ENCODE measurements around the gene VCPKMT.
"Not testable (repeated sequence)": the region's sequence is repeated elsewhere in the genome, so short reads cannot be mapped to it uniquely, and the experiment has no call there.

Gene VCPKMT

DNA sequence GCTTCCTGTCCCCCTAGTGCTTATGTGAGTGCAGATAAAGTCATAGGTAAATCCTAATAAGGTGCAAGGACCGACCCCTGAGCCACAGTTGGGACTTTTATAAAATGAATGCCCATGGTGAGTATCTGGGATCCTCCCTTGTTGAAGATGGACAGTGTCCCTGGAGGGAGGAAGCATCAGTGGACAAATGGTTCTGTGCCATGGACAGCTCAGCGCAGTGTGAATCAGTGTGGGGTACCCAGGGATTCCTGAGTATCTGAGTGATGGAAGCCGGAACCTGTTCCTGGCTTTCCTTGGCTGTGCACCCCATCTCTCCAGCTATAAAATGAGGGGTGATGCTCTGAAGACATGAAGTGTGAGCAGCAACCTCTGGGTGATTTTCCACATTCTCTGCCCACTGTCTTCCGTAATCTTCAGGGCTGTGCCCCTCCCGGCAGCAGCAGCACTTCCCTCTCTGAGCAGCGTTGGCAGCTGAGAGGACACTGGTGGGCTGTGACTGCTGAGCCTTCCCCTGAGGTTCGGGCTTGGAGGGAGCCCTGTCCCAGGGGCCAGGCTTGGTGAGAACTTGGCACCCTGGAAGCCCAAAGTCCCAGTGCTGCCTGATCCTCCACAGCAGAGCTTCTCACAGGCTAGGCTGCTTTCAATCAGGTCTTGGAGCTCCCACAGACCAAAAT is 25.0 kb downstream of the VCPKMT start:
- DNase-seq = no peak

DNA sequence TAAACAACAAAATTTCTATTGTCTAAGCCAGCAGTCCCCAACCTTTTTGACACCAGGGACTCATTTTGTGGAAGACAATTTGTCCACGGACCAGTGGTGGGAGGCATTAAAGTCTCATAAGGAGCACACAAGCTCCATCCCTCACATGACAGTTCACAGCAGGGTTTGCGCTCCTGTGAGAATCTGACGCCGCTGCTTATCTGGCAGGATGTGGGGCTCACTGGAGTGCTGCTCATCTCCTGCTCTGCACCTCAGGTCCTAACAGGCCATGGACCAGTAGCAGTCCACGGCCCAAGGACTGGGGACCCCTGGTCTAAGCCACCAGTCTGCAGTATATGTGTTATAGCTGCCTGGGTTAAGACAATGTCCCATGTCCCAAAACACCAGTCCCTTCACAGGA is 27.2 kb downstream of the VCPKMT start:
- DNase-seq = no peak

DNA sequence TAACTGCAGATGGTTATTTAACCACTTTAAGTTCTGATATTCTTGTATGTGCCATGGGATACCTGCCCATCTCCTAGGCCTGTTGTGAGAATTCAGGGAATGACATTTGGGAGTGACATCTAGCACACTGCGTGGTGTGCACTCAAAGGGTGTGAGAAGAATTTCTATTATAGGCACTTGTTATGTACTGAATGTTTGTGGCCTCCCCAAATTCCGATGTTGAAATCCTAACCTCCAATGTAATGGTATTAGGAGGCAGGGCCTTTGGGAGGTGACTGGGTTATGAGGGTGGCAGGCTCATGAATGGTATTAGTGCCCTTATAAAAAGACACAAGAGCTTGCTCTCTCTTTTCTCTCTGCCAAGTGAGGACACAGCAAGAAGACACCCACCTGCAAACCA is 27.6 kb downstream of the VCPKMT start:
- no peak for DNase-seq

DNA sequence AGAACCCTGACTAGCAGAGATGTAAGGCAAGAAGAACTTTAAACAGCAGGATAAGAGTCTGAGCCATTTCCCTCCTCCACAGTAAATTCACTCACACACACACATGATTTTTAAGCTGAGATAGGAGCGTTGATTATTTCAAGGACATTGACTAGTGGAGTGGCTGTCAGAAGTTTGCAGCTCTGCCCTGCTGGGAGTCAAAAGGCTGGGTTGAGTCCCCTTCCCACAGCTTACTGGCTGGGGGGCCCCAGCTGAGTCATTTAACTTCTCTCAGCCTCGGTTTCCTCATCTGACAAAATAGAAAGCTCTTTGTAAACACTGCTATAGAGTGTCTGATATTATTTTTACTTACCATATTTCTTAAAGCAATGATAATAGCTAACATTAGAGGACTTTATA is 28.3 kb downstream of the VCPKMT start:
- no peak for DNase-seq

DNA sequence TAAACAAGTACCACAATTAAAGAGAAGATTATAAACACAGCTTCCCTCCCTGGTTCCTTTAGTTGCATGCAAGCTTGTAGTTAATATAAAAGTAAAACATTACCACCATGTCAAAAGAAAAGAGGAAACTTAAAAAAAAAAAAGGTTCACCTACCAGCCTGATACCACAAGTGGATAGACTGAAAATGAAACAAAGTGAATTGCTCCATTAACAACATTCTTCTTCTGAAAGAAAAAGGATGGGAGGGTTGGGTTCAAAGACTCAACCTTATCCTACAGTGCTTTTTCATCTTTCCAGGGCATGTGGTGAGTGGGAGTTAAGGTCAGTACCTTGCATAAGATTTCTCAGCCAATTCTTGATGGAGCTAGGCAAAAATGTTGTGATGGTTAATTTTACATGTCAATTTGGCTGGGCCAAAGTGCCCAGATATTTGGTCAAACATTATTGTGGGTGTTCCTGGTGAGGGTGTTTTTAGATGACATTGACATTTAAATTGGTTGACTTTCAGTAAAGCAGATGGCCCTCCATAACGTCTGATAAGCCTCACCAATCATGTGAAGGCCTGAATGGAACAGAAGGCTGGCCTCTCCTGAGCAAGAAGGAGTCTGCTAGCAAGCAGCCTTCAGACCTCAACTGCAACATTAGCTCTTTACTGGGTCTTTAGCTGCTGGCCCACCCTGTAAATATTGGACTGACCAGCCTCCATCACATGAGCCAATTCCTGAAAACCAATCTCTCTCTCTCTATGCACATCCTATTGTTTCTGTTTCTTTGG is 28.8 kb downstream of the VCPKMT start:
- DNase-seq = peak; percentile 52

DNA sequence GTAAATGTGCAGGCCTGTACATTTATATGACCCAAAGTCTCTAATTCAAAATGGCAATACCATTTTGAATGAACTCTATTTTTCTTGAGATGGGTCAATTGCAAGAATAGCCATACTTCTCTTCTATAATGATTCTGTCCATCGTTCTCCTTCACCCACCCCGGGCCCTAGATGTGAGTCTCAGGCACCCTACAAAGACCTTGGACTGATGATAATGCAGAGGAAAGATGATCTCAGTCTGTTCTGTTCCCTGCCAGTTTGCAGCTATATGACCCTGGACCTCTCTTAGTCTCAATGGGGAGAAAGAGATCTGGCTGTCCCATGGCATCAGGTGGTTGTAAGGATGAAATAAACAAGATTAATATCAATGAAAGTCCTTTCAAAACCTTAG is 30.1 kb downstream of the VCPKMT start:
- no peak for DNase-seq

DNA sequence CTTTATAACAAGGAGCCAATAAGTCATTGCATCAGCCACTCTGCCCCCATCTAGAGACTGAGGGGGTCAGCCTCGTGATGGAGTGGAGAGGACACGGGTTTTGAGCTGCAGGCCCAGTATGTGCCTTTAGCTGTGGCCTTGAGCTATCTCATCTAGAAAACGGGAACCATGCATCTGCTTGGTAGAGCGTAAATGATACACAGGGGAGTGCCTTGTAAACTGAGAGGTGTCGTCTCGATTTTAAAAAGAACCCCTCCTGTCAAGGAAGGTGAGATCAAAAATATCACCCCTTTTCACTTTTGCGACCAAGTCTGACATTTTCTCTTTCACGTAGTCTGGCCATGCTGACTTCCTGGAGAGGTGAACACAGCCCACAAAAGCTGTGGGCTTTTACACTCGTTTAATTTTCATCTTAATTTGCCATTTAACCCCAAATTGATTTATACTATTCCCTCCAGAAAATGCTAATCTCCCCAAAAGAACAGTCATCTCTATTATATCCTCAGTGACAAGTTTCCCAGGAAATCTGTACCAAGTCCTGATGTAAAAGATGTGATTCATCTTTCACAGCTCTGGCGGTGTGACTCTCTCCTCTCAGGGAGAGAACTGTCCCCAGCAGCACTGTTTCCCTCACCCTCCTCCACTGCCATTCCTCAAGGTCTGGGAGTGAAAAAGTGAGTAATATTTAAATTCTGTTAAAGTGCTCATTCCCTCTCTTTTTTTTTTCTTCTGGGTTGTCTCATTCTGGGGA is 30.6 kb downstream of the VCPKMT start:
- peak; percentile 59 for DNase-seq

DNA sequence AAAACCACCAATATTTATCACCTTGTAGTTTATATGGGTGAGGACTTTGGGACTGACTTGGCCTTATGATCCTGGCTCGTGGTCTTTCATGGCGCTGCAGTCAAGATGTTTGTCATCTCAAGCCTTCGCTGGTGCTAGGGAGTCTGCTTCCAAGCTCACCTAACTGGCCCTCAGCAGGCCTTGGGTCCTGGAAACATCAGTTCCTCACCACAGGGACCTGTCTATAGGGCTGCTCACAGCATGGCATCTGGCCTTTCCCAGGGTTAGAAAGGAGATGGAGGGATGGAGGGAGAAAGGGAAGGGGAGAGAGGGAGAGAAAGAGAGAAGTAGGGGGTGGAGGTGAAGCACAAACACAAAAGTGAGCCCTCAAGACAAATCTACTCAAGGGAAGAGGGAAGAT is 31.7 kb downstream of the VCPKMT start:
- DNase-seq = no peak

DNA sequence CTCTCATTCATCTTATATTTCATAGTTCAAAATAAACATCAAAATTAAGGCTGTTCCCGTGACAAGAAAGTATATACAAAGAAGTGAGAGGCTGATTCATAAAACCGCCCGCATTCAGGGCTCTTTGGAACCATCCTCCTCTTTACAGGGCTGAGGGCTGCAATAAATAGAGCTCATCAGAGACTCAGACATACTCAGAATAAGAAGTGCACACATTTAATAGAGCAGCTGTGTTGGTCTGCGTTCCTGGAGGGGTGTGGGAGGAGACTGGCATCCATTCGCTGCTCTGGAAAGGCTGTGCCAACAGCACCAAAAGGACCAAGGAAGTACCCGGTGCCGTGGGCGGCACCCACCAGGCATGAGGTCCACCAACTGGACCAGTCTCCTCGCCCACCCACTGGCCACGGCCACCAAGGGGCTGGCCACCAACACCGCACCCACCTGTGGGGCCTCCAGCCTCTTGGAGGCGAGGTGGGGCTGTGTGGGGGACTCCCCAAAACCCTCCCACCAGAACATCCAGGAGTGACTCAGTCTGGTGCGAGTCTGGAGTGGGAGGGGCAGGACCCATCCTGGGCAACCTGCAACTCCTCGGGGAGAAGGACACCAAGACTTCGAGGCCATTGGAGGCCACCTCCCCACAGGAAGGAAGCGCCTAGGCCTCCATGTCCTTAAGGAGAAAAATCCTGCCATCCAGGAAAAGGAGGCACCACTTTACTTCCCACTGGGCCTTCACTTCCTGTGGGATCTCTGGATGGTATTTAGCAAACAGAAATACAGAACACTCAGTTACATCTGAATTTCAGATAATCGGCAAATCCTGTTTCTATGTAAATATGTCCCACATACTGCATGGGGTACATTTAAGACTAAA is 32.7 kb downstream of the VCPKMT start:
- peak; percentile 66 for DNase-seq

DNA sequence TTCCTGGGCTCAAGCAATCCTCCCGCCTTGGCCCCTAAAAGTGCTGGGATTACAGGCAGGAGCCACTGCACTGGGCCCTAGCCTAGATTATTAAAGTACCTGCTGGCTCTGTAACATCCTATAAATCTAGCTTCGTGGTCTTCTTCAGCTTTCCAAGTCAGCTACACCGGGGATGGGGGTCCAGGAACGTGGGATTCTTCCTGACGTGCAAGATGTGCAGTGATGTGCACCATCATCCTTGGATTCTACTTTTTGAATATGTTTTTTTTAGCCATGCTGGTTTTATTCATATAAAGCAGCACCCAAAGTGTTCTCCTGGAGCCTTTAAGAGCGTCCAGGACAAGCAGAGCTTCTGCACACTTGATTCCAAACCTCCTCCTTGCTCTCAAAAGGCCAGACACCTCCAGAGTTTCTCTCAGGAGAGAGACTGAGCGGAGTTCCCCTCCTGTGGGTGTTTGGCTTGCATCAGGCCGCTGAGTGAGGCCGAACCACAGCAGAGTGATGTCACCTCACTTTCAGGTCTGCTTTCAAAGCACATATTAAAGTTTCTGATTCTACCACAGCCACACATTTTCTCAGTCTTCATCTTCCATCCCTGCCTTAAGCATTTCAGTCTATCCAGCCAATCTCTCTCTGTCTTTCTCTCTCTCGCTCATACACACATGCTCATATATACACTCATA is 33.4 kb downstream of the VCPKMT start:
- peak; percentile 94 for DNase-seq

DNA sequence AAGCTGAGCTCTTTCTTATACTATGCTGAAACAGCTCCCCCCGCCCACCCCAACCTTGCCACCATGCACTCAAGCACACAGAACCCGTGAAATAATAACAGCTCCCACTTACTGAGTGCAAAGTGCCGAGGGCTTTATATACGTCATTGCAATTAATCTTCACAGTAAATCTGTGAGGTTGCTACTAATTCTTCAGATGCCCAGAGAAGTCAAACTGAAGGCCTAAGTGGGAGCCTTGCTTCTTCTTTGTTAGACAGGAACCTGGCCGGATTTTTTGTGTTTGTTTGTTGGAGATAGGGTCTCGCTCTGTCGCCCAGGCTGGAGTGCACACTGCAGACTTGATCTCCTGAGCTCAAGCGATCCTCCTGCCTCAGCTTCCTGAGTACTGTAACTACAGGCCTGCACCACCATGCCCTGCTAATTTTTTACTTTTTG is 34.0 kb downstream of the VCPKMT start:
- DNase-seq = peak; percentile 80

DNA sequence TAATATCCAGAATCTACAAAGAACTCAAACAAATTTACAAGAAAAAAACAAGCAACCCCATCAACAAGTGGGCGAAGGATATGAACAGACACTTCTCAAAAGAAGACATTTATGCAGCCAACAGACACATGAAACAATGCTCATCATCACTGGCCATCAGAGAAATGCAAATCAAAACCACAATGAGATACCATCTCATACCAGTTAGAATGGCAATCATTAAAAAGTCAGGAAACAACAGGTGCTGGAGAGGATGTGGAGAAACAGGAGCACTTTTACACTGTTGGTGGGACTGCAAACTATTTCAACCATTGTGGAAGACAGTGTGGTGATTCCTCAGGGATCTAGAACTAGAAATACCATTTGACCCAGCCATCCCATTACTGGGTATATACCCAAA is 37.3 kb downstream of the VCPKMT start:
- DNase-seq = not testable (repeated sequence)

DNA sequence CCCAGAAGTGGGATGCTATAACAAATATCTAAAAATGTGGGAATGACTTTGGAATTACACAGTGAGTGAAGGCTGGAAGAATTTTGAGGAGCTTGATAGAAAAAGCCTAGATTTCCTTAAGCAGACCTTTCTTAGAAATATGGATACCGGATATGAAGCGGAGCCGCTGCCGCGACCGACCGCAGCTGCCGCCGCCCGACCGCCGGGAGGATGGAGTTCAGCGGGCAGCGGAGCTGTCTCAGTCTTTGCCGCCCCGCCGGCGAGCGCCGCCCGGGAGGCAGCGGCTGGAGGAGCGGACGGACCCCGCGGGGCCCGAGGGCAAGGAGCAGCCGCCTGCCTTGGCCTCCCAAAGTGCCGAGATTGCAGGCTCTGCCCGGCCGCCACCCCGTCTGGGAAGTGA is 42.7 kb downstream of the VCPKMT start:
- not testable (repeated sequence) for DNase-seq

DNA sequence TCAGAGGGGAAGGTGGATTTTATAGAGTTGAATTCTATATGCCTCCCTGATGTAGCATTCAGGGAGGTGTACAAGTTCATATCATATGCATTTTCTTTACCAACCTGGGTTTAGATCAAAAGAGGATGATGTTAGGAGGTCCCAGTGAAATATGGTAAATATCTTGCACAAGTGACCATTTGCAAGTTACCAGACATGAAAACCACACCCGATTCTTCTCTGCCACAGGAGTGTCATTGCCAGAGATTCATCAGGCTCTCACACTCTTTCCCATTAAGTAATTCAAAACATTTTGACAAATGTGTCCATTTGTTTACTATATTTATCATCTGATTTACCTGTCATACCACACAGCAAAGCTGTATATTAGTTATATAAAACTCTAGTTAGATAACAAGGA is 44.0 kb downstream of the VCPKMT start:
- no peak for DNase-seq

DNA sequence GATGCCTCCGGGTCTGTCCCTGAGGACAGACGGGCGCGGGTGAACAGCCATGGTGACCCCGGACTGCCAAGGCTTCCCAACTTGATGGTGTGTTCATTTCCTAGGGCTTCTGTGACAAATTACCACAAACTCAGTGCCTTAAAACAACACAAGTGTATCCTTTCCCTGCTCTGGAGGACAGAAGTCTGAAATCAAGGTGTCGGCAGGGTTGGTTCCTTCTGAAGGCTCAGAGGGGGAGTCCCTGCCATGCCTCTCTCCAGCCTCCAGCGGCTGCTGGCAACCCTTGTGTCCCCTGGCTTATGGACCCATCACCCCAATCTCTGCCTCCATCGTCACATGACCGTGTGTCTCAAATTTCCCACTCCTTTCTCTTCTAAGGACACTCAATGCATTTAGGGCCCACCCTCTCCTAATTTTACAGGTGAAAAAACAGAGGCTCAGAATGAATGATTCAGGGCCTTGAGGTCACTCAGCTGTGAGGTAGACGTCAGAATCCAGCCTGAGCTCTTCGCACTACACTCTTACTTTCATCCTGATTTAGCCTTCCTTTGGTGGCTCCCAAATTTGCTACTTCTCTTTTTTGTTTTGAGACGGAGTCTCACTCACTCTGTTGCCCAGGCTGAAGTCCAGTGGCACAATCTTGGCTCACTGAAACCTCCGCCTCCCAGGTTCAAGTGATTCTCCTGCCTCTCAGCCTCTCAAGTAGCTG is 45.4 kb downstream of the VCPKMT start:
- DNase-seq = no peak

DNA sequence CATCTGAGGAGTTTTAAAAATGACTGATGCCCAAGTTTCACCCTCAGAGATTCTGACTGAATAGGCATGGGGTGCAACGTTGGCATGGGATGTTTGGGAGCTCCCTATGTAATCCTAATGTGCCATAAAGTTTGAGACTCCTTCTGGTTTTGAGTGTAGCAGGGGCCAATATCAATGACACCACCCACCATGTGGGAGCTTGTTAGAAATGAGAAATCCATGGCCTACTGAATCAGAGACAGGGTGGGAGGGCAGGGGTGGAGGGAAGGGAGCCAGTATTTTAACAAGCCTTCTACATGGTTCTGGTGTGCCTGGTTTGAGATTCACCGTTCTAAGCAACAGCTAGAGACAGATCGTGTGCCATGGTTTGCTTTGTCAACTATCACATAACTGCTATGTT is 46.1 kb downstream of the VCPKMT start:
- DNase-seq = no peak

DNA sequence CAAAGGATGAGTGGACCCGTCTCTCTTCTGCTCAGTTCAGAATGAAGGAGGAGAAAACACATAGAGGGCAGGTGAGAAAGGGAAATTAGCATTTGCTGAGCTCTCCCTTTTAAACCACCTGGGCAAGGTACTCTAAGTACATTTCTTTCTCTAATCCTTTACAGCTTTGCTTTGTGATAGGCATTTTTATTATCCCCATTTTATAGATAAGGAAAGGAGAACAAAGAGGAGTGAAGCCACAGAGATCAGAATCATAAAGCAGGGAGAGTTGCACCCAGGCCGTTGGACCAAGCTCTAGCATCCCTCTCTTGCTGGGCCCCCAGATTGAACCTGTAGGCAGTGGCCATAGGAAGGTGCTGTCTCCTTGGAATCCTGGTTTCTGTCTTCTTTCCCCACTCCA is 47.0 kb downstream of the VCPKMT start:
- no peak for DNase-seq

DNA sequence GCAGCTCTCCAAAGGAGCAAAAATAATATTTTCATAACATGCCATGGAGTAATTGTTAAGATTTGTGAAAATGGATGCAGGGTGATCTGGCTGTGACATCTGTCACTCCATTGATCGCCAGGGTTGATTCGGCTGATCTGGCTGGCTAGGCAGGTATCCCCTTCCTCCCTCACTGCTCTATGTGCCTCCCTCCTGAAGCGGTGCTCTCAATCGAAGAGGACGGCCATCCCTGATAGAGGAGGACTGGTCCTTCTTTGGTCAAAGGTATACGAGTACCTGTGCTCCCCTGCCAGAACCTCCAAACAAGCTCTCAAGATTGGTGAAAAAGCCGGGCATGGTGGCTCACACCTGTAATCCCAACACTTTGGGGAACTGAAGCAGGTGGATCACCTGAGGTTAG is 47.9 kb downstream of the VCPKMT start:
- DNase-seq = no peak

DNA sequence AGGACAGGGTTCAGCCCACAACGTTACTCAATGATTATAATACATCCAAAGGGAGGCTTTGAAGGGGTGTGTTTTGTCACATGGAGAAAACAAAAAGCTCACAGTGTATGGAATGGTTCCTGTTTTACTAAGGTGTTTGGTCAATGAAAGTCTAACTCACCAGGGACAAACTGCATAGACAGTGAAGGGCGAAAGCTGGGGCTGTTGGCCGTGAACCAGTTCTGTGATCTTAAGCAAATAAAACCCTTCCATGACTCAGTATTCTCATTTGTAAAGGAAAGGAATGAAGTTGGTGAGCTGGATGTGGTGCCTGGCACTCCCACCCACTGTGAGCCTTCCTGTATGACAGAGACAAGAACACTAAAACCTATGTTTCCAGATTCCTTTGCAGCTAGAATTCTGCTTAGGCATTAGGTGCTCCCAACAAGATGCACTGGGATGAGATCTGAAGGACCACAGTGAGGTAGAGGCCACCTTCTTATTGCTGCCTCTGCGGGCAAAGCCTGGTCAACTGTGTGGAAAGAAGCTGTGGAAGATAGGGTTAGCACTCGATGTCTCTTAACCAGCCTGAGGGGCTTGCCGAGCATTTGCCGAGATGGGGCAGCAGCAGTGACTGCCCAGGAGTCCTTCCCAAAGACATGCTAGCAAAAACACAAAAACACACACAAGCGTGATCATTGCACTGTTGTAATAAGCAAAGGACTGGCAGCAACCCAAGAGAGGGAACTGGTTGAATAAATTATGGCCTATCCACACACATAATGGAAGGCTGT is 48.5 kb downstream of the VCPKMT start:
- no peak for DNase-seq

DNA sequence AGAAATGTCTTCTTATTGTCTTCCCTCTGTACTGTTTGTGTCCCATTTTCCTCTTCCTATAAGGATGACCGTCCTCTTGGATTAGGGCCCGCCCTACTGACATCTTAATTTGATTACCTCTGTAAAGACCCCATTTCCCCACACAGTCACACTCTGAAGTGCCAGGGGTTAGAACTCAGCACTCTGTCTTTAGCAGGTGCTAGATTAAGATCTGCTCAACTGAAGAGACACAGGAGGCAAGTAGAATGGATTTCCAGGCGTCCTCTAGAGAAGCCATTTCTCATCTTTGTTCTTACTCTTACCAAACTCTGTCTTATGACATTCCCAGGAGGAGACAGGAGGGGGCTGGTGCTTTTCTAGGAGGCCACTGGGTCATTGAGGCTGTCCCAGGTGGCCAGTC is 50.8 kb downstream of the VCPKMT start:
- DNase-seq = no peak

DNA sequence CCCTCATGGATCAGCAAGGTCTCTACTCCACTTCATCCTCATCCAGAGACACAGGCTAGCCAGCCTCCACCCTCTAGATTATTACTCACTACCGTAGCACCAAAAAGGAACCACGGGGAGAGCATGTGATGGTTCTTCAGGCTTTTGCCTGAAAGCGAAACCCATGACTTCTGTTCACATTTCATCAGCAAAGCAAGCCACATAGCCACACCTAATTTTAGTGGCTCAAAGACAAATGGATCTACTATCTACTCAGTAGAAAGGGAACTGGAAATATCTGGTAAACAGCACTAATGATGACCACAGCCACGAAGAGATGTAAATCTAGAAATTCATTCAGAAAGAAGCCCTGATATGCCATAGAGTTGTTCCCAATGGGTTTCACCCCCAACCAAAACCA is 51.4 kb downstream of the VCPKMT start:
- DNase-seq = peak; percentile 85
